GM12878 (cell line): ENCODE data around the gene SPOCK1. TPM values are rescaled to one million over a fixed set of nuclear protein-coding genes. Genes with fewer than 3 reads are reported as not detected.

Experiments used
- ESRRA ChIP-seq: IDR thresholded peaks from 2 replicates; pipeline ENCODE4 v1.6.1; 2012; ENCODE audit warnings: mild to moderate bottlenecking, low read length, improper control_type of control experiment
- PML ChIP-seq: IDR thresholded peaks from 2 replicates; pipeline ENCODE4 v1.6.1; 2012; ENCODE audit warnings: low read length, inconsistent platforms
- polyA plus RNA-seq, 11 experiments: library from polyadenylated mRNA; depleted of rRNA in 4 of 11; unstranded in 6 of 11; stranded (reverse) in 5 of 11; fragments of >200 nt; fragmentation: Nextera tagmentation in 4 of 11; fragmentation: Illumina TruSeq in 1 of 11; extraction: Ambion mirVana in 4 of 11; extraction: Trizol in 1 of 11; gene quantifications; 1 replicate in 1 of 11; 2 replicates in 10 of 11; pipeline versions ENCODE4 v1.2.1 to v1.2.3, GENCODE V29; 2011 to 2016; ENCODE audit warnings: inconsistent platforms in 2 of 11, missing spikeins in 2 of 11, low read depth in 1 of 11
- total RNA-seq, 4 experiments: library from RNA; depleted of rRNA in 3 of 4; stranded (reverse); fragments of >200 nt in 3 of 4; fragmentation: Illumina TruSeq in 1 of 4; extraction: Trizol in 1 of 4; gene quantifications; 2 replicates each; pipeline versions ENCODE4 v1.2.1 to v1.2.3, GENCODE V29; 2013 to 2021
- TF ChIP-seq, protein P1 (sequence below): fragments of 450-650 bp; IDR thresholded peaks from 2 replicates; pipeline ENCODE4 v1.6.1; 2016; ENCODE audit warnings: mild to moderate bottlenecking, moderate library complexity, borderline replicate concordance
- TF ChIP-seq, protein P2 (sequence below): fragments of 450-650 bp; IDR thresholded peaks from 2 replicates; pipeline ENCODE4 v1.6.1; 2017; ENCODE audit warnings: mild to moderate bottlenecking, low read depth, inconsistent platforms; ENCODE audit not compliant: poor library complexity, severe bottlenecking
- TF ChIP-seq, protein P3 (sequence below): fragments of 450-650 bp; IDR thresholded peaks from 2 replicates; pipeline ENCODE4 v1.6.1; 2017; ENCODE audit warnings: low read depth, mild to moderate bottlenecking, moderate library complexity
- TF ChIP-seq, protein P4 (sequence below): fragments of 150-350 bp; IDR thresholded peaks from 2 replicates; pipeline ENCODE4 v1.6.1; 2016; ENCODE audit warnings: low read depth, low read length

The SPOCK1 gene
- total and polyA plus RNA-seq, 10 of the 15 experiments (the other 5 are each of a cell fraction or from before 2014, with no cell fraction given): 0.06 to 0.68 (median 0.25) TPM; not detected in 3

DNA sequence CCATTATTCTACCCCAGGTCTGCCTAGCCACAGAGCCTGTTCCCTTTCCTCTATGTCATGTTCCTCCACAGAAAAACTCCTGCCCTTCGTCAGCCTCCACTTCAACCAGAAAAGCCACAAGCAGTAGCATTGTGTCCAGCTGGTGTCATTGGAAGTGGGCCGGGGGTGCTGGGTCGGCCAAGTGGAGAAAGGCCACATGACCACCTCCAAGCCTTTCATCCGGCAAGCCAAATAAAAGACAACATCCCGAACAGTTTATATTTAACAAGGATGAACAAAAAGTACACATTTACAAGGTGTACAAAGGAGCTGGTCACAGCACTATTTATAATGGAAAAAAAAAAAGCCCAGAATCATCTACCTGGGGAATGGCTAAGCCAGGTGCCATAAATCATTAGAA lies 16.1 kb upstream of the SPOCK1 start (continued):
- TF ChIP-seq, protein P1, sequence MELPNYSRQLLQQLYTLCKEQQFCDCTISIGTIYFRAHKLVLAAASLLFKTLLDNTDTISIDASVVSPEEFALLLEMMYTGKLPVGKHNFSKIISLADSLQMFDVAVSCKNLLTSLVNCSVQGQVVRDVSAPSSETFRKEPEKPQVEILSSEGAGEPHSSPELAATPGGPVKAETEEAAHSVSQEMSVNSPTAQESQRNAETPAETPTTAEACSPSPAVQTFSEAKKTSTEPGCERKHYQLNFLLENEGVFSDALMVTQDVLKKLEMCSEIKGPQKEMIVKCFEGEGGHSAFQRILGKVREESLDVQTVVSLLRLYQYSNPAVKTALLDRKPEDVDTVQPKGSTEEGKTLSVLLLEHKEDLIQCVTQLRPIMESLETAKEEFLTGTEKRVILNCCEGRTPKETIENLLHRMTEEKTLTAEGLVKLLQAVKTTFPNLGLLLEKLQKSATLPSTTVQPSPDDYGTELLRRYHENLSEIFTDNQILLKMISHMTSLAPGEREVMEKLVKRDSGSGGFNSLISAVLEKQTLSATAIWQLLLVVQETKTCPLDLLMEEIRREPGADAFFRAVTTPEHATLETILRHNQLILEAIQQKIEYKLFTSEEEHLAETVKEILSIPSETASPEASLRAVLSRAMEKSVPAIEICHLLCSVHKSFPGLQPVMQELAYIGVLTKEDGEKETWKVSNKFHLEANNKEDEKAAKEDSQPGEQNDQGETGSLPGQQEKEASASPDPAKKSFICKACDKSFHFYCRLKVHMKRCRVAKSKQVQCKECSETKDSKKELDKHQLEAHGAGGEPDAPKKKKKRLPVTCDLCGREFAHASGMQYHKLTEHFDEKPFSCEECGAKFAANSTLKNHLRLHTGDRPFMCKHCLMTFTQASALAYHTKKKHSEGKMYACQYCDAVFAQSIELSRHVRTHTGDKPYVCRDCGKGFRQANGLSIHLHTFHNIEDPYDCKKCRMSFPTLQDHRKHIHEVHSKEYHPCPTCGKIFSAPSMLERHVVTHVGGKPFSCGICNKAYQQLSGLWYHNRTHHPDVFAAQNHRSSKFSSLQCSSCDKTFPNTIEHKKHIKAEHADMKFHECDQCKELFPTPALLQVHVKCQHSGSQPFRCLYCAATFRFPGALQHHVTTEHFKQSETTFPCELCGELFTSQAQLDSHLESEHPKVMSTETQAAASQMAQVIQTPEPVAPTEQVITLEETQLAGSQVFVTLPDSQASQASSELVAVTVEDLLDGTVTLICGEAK: no peak
- TF ChIP-seq, protein P2, sequence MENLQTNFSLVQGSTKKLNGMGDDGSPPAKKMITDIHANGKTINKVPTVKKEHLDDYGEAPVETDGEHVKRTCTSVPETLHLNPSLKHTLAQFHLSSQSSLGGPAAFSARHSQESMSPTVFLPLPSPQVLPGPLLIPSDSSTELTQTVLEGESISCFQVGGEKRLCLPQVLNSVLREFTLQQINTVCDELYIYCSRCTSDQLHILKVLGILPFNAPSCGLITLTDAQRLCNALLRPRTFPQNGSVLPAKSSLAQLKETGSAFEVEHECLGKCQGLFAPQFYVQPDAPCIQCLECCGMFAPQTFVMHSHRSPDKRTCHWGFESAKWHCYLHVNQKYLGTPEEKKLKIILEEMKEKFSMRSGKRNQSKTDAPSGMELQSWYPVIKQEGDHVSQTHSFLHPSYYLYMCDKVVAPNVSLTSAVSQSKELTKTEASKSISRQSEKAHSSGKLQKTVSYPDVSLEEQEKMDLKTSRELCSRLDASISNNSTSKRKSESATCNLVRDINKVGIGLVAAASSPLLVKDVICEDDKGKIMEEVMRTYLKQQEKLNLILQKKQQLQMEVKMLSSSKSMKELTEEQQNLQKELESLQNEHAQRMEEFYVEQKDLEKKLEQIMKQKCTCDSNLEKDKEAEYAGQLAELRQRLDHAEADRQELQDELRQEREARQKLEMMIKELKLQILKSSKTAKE: no peak
- TF ChIP-seq, protein P3, sequence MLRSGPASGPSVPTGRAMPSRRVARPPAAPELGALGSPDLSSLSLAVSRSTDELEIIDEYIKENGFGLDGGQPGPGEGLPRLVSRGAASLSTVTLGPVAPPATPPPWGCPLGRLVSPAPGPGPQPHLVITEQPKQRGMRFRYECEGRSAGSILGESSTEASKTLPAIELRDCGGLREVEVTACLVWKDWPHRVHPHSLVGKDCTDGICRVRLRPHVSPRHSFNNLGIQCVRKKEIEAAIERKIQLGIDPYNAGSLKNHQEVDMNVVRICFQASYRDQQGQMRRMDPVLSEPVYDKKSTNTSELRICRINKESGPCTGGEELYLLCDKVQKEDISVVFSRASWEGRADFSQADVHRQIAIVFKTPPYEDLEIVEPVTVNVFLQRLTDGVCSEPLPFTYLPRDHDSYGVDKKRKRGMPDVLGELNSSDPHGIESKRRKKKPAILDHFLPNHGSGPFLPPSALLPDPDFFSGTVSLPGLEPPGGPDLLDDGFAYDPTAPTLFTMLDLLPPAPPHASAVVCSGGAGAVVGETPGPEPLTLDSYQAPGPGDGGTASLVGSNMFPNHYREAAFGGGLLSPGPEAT: no peak
- no peak for TF ChIP-seq ESRRA
- TF ChIP-seq, protein P4, sequence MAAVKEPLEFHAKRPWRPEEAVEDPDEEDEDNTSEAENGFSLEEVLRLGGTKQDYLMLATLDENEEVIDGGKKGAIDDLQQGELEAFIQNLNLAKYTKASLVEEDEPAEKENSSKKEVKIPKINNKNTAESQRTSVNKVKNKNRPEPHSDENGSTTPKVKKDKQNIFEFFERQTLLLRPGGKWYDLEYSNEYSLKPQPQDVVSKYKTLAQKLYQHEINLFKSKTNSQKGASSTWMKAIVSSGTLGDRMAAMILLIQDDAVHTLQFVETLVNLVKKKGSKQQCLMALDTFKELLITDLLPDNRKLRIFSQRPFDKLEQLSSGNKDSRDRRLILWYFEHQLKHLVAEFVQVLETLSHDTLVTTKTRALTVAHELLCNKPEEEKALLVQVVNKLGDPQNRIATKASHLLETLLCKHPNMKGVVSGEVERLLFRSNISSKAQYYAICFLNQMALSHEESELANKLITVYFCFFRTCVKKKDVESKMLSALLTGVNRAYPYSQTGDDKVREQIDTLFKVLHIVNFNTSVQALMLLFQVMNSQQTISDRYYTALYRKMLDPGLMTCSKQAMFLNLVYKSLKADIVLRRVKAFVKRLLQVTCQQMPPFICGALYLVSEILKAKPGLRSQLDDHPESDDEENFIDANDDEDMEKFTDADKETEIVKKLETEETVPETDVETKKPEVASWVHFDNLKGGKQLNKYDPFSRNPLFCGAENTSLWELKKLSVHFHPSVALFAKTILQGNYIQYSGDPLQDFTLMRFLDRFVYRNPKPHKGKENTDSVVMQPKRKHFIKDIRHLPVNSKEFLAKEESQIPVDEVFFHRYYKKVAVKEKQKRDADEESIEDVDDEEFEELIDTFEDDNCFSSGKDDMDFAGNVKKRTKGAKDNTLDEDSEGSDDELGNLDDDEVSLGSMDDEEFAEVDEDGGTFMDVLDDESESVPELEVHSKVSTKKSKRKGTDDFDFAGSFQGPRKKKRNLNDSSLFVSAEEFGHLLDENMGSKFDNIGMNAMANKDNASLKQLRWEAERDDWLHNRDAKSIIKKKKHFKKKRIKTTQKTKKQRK: no peak
- no peak for TF ChIP-seq PML
